Right lobe of liver (tissue), 6 donors: ENCODE measurements around the gene FBXO2. TPM values are rescaled to one million over a fixed set of nuclear protein-coding genes. Genes with fewer than 3 reads are reported as not detected.

Source experiments
- ATAC-seq, 4 donors: fragments of 200-7000 bp; cut with Tn5 transposase; one replicate each; pipeline ENCODE4 v1.9.1; 2020; ENCODE audit warnings: mild to moderate bottlenecking in 4 of 4, moderate library complexity in 4 of 4
- DNase-seq, 3 donors: peaks; one replicate each; pipeline ENCODE4 v3.0.0-alpha.2; 2020
- H3K27ac ChIP-seq, 3 donors: fragments of 200-600 bp; one replicate each; pipeline ENCODE4 v1.8.0; 2022
- H3K27me3 ChIP-seq, 2 donors: fragments of 200-600 bp; one replicate each; pipeline ENCODE4 v1.8.0; 2022
- H3K36me3 ChIP-seq, 4 donors: fragments of 200-600 bp; sonication (generic) in 1 of 4; one replicate each; pipeline versions ENCODE4 v1.5.1 to v1.8.0; 2017 to 2022; ENCODE audit warnings: control low read depth in 1 of 4
- H3K4me1 ChIP-seq, 4 donors: fragments of 200-600 bp; sonication (generic) in 1 of 4; one replicate each; pipeline versions ENCODE4 v1.5.1 to v1.8.0; 2017 to 2022; ENCODE audit warnings: control low read depth in 1 of 4
- H3K4me3 ChIP-seq, 3 donors: fragments of 200-600 bp; one replicate each; pipeline ENCODE4 v1.8.0; 2022
- H3K9me3 ChIP-seq, 4 donors: fragments of 200-600 bp; sonication (generic) in 1 of 4; one replicate each; pipeline versions ENCODE4 v1.5.1 to v1.8.0; 2017 to 2022; ENCODE audit warnings: control low read depth in 1 of 4
- POLR2A ChIP-seq: fragments of 450-650 bp; IDR thresholded peaks from one replicate; pipeline ENCODE4 v1.6.1; 2017; ENCODE audit warnings: antibody characterized with exemption, mild to moderate bottlenecking
- WGBS: methylation state at CpG from one replicate; pipeline ENCODE4 v1.1.6; 2018; ENCODE audit warnings: low coverage, low lambda C conversion rate; ENCODE audit not compliant: insufficient coverage; ENCODE audit errors: missing lambda C conversion rate; 5-methylcytosine and 5-hydroxymethylcytosine counted together
- intact Hi-C, 2 donors: fragments of 100-400 bp; cut with DNase I; formaldehyde crosslinking; loops; one replicate each; pipeline versions ENCODE4 v1.11.2 to v1.14.1; 2022
- total RNA-seq, 6 experiments: library from RNA; depleted of rRNA in 2 of 6; stranded (reverse); fragments of >200 nt in 2 of 6; fragmentation: NEBNext Ultra II Directional in 3 of 6; extraction: Animal tissue kit (Norgen Biotek cat#: 25700) in 3 of 6; gene quantifications; one replicate each; pipeline versions ENCODE4 v1.1.0 to v1.2.4, GENCODE V29; 2016 to 2023
- TF ChIP-seq, protein P1 (sequence below), 4 donors: fragments of 200-600 bp in 3 of 4; fragments of 450-650 bp in 1 of 4; IDR thresholded peaks; one replicate each; pipeline versions ENCODE4 v1.5.1 to v1.8.0; 2016 to 2022; ENCODE audit warnings: antibody characterized with exemption in 4 of 4, mild to moderate bottlenecking in 2 of 4
- donor health status: DM: no; HTN: yes; CAD: no.
- donor health status: DM: no; HTN: no; CAD: no.
- donor health status: DM: no; HTN: no; CAD: no.
- donor health status: DM: no; HTN: yes; CAD: no.
- donor health status: DM: no; HTN: yes; CAD: no.

Gene FBXO2
- total RNA-seq, 6 experiments from 2014 or later: 6.6 to 23.7 (median 16.0) TPM

DNA sequence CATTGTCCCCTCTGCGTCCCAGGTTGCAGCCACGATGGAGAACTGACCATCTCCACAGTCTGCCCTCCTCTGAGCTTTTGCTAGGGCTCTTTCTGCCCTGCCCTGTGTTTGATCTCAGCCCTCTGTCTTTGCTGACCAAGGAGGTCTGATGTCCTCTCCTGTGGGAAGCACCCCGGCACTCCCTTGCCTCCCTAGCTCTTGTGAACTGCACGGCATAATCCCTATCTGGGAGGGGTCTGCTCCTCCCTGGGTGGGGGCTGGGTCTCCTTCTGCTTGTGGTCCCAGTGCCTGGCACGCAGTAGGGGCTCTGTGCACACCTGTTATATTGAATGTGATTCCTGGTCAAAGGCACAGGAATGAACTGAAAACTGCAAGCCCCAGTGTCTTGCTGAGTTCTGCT is 39.7 kb upstream of the FBXO2 start:
- Histone ChIP-seq H3K27ac (no peak overlapping the region), H3K27me3 (peaks cover 4 to 22% of the 10 kb centered on the region in 2 donors), H3K9me3 (no peaks in the 10 kb centered on the region), H3K36me3 (no peaks in the 10 kb centered on the region), H3K4me3 (no peak overlapping the region), H3K4me1 (peaks cover 0 to 16% (median 0%) of the 10 kb centered on the region in 4 donors)
- DNase-seq: no peak
- no peak for ATAC-seq
- WGBS: 50% methylated on average over 5 of the region's 5 CpGs
- TF ChIP-seq POLR2A: no peak
- TF ChIP-seq, protein P1, sequence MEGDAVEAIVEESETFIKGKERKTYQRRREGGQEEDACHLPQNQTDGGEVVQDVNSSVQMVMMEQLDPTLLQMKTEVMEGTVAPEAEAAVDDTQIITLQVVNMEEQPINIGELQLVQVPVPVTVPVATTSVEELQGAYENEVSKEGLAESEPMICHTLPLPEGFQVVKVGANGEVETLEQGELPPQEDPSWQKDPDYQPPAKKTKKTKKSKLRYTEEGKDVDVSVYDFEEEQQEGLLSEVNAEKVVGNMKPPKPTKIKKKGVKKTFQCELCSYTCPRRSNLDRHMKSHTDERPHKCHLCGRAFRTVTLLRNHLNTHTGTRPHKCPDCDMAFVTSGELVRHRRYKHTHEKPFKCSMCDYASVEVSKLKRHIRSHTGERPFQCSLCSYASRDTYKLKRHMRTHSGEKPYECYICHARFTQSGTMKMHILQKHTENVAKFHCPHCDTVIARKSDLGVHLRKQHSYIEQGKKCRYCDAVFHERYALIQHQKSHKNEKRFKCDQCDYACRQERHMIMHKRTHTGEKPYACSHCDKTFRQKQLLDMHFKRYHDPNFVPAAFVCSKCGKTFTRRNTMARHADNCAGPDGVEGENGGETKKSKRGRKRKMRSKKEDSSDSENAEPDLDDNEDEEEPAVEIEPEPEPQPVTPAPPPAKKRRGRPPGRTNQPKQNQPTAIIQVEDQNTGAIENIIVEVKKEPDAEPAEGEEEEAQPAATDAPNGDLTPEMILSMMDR (IDR thresholded peaks at IDR 0.05): no peak
- intact Hi-C loops: no loop called here

DNA sequence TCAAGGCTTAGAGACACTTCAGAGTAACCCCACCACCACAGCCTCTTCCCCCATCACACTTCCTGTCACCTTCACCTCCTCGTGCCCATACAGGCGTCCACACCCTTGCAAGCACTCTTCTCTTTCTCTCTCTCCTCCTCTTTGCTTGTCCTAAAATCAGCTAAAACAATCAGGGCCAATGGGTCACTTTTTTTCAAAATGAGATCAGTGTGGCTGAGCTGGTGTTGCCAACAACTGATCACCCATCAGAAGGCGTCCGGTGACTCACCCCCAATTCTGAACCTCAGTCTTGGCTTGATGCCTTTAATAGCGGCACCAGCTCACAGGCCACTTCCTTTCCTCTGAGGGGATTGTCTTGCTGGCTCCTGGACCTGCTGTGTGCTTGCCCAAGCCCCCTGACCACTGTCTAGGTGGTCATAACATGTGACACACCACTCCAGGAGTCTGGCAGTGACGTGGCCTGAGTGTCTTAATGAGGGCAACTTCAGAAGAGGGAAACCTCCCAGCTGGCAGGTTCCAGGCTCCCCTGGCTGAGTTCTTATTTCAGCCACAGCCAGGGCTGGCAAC is 38.9 kb upstream of the FBXO2 start:
- intact Hi-C loops: no loop called here
- 26% methylated on average over 5 of the region's 6 CpGs for WGBS
- H3K27ac ChIP-seq: no peak overlapping the region
- TF ChIP-seq POLR2A: no peak
- TF ChIP-seq, protein P1 (IDR thresholded peaks at IDR 0.05): no peak
- peak in 3 of 4 donors; percentile 11 to 73 (median 13) for ATAC-seq
- no peak overlapping the region for H3K4me3 ChIP-seq
- DNase-seq: no peak
- peaks cover 0 to 16% (median 0%) of the 10 kb centered on the region in 4 donors for H3K4me1 ChIP-seq
- H3K27me3 ChIP-seq: peaks cover 4 to 22% of the 10 kb centered on the region in 2 donors
- no peaks in the 10 kb centered on the region for H3K9me3 ChIP-seq
- H3K36me3 ChIP-seq: no peaks in the 10 kb centered on the region

DNA sequence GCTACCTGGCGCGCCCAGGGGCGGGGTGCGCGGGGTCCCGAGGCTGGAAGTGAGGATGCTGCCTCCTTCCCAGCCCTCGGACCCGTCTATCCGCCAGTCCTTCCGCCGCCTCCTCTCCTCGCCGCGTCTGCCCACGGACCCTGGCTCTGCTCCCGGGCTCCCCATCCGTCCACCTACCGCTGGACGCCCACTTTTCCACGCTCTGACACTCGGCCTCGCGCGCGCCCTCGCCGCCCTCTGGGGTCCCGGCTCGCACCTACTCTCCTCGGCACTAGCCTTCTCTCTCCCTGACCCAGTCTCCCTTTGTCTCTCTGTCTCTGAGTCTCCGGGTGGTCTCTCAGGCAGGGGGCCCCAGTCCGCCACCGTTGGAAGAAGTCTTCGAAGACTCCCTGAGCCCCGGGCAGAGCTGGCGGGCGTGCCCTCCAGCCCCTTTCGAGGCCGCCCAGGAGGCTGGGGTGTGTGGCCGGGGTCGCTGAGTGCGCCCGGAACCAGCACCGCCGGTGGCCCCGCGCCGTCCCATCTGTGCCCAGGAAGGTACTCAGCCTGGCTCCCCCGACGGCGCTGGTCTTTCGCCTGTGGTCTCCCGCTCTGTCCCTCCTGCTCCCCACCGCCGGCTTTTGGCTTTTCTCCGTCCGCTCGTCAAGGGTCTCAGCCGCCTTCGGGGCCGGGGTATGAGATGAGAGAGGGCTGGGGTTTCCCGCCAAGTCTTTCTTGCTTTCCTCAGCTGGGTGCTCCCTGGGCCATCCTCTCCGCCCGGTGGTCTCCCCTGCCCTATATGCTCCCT is 37.9 kb upstream of the FBXO2 start:
- WGBS: 8% methylated on average over 45 of the region's 64 CpGs
- no peaks in the 10 kb centered on the region for H3K36me3 ChIP-seq
- H3K27ac ChIP-seq: no peak overlapping the region
- H3K4me1 ChIP-seq: peaks cover 0 to 16% (median 0%) of the 10 kb centered on the region in 4 donors
- H3K9me3 ChIP-seq: no peaks in the 10 kb centered on the region
- intact Hi-C loops: no loop called here
- DNase-seq (no peak), ATAC-seq (no peak)
- peaks cover 4 to 22% of the 10 kb centered on the region in 2 donors for H3K27me3 ChIP-seq
- no peak overlapping the region for H3K4me3 ChIP-seq
- TF ChIP-seq POLR2A: no peak
- TF ChIP-seq, protein P1 (IDR thresholded peaks at IDR 0.05): no peak

DNA sequence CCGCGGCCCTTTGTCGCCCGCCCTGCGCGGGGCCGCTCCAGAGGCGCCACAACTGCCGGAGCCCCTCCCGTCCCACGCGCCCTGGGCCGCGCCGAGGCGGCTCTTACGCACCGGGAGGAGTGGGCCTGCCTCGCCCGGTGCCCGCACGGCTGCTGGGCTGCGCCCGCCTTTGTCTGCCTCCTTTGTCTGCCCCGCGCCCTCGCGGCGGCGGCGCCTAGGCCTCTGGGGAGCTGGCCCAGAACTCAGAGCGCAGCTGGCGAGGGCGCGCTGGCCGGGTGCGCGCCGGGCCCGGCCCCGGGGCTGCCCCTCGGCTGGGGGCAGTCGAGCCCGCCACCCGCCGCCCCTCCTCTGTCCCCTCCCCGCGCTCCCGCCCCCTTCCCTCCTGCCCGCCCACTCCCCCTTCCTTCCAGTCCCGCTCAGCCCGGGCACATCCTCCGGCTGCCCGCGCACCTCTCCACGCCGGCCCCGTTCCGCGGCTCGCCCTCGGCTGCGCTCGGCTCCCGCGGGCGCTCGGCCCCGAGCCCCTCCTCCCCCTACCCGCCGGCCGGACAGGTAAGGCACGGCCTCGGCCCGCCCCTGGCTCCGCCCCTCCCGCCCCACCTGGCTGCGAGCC is 37.2 kb upstream of the FBXO2 start, which contains the start of gene DRAXIN:
DRAXIN (plus strand) TSS at position 409 of the 613 bp plus-strand sequence. CDS start 14,549 bp downstream, outside the sequence.
- DNase-seq (no peak), ATAC-seq (no peak)
- H3K27ac ChIP-seq: no peak within 1 kb of the TSS
- 0% methylated on average over 1 of the region's 78 CpGs for WGBS
- no peaks in the 10 kb centered on the region for H3K36me3 ChIP-seq
- H3K9me3 ChIP-seq: no peaks in the 10 kb centered on the region
- no peak within 1 kb of the TSS for H3K4me3 ChIP-seq
- H3K4me1 ChIP-seq: peaks cover 0 to 16% (median 0%) of the 10 kb centered on the region in 4 donors
- H3K27me3 ChIP-seq: peaks cover 4 to 22% of the 10 kb centered on the region in 2 donors
- TF ChIP-seq, protein P1 (IDR thresholded peaks at IDR 0.05): no peak
- no peak for TF ChIP-seq POLR2A
- intact Hi-C loops: no loop called here
